ENCODE results near the gene HNRNPA1L2.
"Not testable (repeated sequence)": the region's sequence is repeated elsewhere in the genome, so short reads cannot be mapped to it uniquely, and the experiment has no call there.

Gene HNRNPA1L2

DNA sequence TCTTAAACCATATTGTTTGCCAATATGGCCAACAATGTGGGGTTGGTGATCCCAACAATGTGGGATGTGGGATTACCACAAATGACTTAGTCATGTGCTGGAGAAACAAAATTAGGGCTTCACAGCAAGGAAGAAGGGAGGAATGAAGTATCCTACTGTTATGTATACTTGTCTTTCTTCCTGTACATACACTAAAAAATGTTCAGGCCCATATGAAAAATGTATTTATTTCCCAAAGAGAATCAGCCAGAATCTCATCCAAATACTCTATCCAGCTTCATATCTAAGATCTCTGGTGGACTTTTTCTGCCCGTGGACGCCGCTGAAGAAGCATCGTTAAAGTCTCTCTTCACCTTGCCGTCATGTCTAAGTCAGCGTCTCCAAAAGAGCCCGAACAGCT lies at the start of gene HNRNPA1L2:
Gene HNRNPA1L2, plus strand, starts transcription at position 301 of the 400 bp plus-strand sequence. Its CDS starts 62 bp downstream, at position 363.
- DNase-seq: no peak

DNA sequence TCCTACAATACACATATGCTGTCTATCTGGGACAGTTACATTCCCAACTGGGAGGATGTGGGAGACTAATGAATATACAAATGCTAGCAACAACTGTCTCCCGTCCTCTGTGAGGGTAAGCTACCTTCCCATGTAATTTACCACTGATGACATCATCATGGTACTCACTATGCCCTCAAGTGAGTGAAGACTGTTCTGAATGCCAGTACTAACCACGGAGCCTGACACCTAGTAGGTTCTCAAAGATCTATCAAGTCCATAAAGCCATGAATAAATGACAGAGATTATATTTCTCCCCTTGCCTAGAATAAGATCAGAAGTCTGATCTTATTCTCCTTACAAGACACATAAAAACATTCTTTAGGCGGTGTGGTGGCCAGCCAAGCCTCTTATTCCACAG lies 49.1 kb upstream of the HNRNPA1L2 start:
- not testable (repeated sequence) for DNase-seq

DNA sequence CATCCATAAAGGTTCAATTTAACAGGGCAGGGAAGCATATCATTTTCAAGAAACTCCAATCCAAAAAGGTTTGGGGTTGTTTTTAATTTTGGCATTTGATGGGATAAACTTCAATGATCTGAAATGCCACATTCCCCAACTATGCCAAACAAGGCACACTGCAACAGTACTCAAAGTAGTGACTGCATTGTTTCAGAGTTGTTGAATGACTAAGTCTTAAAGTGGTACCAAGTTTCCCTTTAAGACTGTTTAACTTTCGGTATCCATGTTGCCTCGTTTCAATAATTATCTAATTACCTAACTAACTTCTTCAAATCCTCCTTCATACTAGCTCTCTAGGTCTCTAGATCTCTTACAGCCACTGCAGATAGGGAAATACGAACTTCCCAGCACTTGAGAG lies 48.4 kb upstream of the HNRNPA1L2 start:
- not testable (repeated sequence) for DNase-seq

DNA sequence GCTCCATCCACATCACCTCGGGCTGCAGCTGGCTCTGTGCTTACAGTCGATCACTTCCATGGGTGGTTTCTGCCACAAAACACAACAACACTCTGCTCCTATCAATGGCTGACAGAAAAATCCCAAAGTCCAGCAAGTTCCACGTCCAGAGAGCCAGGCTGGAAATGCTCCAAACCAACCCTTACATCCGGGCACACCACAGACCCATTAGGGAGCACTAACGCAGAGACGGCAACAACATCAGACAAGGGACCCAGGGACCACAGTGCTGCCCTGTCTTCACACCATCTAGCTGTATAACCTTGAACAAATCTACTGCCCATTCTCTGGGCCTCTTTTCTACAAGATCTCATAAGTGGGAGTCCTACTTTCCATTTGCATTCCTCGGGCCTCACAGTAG lies 47.9 kb upstream of the HNRNPA1L2 start:
- DNase-seq: not testable (repeated sequence)

DNA sequence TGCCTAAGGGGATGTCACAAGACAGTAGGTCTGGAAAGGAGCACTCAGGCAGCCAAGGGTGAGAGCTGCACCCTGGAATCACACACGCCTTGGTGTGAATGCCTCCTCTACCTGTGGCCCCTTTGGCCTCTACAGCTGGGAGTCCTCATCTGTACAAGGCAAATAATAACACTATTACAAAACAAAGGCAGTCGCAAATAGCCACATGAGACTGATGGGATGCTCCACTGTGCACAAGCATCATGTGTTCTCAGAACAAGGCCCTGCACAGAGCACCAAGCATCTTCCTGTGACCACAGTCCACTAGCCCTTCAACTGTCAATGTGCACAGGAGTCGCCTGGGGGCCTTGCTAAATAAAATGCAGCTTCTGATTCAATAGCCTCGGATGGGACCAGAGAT lies 44.6 kb upstream of the HNRNPA1L2 start:
- DNase-seq: no peak

DNA sequence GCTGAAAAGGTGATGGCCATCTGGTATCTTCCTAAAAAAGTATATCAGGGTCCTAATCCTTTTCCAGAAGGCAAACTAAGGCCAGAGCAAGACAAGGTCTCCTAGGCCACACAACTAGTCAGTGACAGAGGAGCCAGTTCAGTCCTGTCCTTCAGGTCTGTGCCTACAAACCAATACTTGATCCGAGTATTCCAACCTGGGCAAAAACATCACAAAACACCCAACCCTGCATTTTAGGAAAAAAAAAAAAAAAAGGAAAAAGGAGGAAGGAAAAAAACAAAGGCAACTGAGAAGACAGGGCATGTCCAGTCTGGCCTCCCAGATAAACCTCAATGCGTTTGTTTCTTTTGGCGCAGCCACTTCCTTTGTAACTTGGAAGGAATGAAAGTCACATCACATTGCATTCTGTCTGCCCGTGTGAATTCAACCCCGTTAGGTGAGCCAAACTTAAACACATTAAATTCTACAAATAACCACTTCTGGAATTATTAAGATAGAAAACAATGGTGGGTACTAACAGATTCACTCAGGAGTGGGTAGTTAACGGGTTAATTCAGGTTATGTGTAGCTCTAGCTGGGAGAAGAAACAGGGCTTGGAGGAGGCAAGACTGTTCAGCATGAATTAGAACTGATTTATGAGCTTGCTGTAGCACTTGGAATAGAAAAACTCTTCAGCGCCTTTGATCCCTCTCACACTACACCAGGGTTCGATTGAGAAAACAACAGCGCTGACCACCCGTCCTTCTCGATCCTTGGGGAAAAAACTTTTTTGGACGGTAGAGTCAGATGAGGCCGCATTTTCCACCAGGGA lies 43.0 kb upstream of the HNRNPA1L2 start:
- peak; percentile 59 for DNase-seq

DNA sequence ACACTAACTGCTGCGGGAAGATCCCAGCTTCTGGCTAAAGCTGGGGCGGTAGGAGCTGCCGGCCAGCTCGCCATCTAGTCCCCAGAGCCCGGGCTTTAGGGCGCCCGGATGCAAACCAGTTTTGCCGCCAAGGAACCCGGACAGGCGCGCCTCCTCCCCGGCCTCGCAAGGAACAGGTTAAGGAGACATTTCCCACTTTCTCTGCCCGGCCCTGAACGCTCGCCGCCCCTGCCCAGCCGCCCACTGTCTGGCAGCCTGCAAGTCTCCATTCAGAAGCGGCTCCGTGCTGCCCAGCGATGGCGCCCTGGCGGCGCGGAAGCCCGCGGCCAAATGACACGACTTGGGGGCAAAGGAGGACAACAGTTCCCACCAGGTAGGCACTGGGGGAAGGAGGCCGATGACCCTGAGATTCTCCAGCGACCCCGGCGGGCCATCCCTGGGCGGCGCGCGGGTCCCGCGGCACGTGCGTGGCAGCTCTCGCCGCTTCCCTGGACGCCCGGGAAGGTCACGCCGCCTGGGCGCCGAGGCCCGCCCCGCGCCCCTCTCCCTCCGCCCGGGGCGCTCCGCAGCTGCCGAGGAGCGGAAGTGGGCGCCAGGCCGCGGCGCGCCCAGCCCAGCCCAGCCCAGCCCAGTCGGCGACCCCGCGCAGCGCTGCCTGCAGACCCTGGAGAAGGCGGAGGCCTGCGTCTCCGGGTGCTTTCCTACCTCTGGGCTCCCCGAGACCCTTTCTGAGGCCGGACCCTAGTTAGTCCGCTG lies 42.2 kb upstream of the HNRNPA1L2 start:
- DNase-seq: peak; percentile 59

DNA sequence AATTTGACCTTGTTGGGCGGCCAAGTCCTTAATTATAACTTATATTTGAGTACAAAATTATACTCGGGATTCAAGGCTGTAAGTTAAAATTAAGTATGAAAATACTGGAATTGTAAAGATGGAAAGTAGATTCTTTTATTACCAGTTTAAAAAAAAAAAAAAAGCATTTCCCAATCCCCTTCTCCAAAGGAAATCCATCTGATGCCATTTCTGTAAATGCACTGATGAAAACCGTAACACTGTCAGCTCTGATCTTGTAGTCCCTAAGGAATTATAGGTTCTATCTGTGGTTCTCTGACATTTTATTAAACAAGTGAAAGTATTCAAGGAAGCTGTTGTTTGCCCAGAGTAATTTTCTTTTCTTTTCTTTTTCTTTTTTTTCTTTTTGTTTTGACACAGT lies 41.6 kb upstream of the HNRNPA1L2 start:
- peak; percentile 44 for DNase-seq

DNA sequence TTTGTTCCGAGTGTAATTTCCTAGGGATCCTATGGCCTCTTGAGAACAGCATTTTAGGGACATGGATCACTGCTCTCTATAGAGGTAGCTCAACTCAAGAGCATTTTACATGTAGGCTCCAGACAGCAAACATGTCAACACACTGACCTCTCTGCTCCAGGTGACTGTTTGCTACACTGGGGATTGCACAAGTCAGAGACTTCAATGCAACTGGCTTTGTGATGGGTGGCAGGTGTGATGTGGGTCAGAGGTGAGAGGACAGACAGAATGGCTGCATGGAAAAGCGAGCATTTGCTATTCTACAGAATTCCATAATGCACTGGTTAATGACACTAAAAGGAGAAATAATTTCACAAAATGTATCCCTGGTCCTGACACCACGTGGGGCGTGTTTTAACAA lies 38.9 kb upstream of the HNRNPA1L2 start:
- not testable (repeated sequence) for DNase-seq

DNA sequence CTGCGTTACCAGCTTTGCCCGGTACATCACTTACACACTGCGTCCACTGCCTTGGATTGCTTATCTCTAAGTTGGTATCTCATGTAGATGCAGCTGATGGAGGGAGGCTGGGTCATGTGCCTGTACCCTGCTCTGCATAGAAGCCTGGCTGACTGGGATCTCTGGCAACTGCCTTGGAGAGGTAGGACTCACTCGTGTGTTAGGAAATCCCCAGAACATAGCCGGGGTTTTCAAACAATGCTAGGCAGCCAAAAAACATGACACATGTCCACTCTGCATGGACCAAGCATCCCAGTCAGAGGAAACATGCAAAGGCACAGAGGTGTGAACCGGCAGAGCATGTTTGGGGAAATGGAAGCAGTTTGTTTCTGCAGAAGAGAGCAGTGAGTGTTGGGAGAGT lies 36.1 kb upstream of the HNRNPA1L2 start:
- not testable (repeated sequence) for DNase-seq

DNA sequence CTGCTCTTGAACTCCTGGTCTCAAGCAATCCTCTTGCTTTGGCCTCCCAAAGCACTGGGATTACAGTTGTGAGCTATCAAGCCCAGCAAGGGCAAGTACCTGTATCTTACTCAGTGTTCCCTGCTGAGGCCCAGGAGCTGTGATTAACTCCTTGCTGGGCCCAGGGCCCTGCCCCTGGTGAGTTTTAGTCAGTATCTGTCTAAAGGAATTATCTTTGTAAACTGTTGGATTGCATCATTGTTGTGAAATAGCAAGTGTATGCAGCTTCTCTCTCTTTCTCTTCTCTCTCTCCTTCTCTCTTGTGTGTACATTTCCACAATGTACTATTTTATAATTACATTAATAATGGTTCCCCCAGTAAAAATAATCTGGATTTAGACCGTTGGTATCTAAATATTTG lies 35.4 kb upstream of the HNRNPA1L2 start:
- DNase-seq: not testable (repeated sequence)

DNA sequence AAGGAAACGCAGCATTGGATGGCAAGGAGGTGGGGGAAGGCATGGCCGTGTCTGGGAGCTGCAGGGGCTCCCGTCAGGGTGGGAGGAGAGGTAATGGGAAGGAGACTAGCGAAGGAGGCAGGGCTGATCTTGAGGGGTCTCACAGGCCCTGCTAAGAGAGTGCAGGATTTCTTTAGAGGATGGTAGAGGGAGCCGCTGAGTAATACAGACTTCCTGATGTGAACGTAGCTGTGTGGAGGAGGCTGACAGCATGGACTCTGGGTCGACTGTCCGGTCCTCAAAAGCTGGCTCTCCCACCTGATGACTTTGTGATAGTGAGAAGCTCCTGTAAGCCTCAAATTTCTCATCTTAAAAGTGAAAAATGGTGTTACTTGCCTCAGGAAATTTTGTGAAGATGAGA lies 34.0 kb upstream of the HNRNPA1L2 start:
- DNase-seq: not testable (repeated sequence)

DNA sequence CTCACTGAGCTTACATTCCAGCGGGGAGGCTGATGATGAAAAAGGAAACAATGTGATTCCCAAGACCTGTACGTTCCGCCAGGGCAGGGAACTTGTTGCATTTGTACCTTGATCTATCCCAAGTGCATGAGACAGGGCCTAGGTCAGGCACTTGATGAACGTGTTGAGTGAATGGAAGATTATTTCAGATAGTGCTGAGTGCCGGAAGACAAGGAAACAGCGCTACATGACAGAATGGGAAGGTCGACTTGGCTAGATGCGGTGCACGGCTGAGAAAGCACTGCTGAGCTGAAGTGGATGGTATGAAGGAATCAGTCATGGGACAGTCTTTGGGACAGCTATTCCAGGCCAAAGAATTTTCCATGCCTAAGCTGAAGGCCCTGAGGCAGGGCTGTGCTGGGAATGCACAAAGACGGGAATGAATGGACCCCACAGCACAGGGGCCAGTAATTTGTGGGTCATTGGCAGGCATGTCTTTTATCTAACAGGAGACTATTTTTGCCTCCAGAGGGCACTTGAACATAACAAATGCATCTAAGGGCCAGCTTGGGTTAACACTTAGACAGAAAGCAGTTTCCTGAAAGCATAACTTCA lies 33.1 kb upstream of the HNRNPA1L2 start:
- DNase-seq: peak; percentile 29

DNA sequence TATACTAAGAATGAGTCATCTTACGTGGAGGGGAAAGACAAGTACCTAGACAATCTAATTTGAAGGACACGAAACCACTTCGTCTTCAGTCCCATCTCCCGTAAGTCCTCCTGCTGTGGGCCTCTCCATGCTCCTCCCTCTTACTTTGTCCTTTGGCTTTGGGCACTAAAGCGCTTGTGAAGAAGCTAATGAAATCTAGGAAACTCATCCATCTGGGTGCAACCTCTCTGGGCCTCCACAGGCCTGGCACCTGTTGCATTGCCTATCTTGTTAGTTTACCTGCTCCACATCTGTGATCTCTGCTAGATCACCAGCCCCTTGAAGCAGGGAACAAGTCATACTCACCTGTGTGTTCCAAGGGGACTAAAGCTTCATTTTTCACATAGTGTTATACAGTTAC lies 32.1 kb upstream of the HNRNPA1L2 start:
- not testable (repeated sequence) for DNase-seq

DNA sequence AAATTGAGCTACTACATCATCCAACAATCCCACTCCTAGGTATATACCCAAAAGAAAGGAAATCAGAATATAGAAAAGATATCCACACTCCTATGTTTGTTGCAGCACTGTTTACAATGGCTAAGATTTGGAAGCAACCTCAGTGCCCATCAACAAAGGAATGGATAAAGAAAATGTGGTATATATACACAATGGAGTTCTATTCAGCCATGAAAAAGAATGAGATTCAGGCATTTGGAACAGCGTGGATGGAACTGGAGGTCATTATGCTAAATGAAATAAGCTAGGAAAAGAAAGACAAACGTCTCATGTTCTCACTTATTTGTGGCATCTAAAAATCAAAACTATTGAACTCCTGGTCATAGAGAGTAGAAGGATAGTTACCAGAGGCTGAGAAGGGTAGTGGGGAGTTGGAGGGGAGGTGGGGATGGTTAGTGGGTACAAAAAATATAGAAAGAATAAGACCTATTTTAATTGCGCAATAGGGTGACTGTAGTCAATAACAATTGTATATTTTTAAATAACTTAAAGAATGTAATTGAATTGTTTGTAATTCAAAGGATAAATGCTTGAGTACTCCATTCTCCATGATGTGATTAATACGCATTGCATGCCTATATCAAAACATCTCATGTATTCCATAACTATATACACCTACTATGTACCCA lies 27.0 kb upstream of the HNRNPA1L2 start:
- DNase-seq: no peak

DNA sequence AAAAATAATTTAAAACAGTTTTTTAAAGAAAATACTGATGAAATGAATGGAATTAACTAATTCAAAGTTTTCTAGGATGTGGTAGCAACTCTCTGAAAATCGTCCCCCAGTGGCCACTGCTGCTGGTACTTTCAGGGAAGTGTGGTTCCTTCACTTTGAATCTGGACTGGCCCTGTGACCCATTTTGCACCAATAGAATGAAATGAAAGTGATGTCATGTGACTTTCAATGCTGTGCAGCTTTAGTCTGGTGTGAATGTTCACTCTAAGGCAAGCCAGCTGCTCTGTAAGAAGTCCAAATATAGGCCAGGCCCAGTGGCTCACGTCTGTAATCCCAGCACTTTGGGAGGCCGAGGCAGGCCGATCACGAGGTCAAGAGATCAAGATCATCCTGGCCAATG lies 26.4 kb upstream of the HNRNPA1L2 start:
- no peak for DNase-seq

DNA sequence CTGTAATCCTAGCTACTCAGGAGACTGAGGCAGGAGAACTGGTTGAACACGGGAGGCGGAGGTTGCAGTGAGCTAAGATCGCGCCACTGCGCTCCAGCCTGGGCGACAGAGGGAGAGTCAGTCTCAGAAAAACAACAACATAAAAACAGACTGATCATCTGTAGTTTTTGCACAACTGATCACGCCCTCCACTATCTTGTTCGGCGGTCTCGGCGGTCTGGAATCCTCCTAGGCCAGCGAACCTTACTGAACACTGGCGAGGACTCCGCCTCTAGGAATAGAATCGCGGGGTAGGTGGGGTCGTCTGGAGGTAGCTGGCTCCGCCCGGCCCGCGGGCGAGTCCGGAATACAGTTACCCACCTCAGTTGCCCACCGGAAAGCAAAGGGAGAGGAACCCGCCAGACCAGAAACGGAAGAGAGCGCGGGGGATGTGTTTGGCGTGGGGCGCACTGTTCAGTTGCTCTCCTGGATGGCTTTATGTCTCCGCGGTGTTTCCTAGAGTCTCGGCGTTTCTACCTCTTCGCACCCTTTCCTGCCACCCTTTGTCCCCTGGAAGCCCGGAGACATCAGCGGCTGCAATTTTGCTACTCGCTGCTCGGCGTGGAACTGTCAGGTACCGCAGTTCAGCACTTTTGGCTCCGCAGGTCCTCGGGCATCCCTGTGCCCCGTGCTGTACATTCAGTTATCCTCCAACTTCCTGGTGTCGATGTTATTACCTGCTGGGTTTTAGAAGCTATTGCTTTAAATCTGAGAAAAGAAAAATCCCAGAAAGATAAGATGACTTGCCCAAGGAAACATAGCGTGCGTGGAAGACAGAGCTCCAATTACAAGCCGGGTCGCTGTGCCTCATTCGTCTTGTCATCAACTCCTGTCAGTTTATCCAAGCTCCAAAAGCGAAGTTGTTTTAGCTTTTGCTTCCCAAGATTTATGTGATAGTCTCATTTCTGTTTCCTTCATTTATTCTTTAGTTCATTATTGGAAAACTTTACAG lies 24.9 kb upstream of the HNRNPA1L2 start:
- peak; percentile 97 for DNase-seq

DNA sequence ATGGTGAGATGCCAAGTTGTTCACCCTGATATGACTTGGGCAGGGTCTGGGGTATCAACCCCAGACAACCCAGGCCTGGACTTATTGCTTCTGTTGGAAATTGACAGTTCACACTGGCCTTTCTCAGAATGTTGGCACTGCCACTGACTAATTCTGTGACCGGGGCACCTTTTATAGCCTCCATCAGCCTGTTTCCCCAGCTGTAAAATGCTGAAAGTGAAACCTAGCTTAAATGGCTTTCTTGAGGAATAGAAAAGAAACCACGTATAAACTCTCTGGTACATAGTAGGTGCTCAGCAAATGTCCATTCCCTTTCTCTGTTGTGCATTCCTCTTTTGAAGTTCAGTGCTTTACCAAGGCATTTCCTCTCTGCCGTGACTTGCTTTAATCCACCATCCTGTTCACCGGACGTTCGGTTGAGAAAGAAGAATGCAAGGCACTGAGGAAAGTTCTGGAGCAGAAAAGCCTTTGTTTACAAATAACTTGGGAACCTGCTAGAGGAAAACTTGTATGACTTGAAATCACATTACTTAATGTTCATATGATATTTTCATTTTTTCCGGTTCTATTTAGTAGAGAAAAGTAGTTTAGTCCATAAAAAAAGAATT lies 11.0 kb upstream of the HNRNPA1L2 start:
- not testable (repeated sequence) for DNase-seq

DNA sequence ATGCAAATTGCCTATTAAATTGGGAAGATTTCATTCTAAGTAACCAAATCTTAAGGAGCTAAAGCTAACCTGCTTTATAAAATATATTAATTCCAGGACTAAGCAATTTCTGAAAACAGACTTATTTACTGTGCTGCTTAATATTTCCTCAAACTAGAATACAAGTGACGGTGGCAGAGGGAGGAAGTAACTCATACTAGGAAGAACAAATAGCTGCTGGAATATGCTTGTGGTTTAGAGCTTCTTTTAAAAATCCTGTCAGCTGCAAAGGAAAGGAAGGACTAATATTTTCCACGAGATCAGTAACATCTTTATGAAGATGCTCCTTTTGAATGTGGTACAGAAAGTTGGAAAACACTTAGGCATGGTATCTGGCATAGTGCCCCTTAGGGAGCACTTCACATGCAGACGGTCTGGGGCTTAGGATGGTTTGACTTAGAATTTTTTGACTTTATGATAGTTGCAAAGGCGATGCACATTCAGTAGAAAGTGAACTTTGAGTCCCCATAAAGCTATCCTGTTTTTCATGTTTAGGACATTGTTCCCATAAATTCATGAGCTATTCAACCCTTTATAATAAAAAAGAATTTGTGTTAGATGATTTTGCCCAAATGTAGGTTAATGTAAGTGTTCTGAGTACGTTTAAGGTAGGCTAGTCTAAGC lies 3.4 kb upstream of the HNRNPA1L2 start:
- no peak for DNase-seq

DNA sequence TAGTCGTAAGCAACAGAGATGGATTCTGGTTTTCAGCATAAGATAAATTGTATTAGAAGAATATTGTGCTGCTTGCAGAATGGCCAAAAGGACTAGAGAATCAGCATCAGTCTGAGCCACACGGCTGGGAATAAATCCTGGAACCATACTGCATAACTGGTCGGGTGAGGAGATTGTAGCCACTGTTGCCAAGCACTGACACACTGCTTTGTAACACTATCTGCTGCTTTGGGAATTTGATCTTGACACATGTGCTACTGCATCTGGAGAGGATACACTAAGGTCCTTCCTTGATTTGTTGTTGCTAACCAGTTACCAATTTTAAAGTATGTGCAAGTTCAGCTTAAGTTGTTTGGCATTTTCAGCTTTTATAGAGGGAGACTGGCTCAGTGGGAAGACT lies 1.9 kb downstream of the HNRNPA1L2 start:
- DNase-seq: peak; percentile 89

DNA sequence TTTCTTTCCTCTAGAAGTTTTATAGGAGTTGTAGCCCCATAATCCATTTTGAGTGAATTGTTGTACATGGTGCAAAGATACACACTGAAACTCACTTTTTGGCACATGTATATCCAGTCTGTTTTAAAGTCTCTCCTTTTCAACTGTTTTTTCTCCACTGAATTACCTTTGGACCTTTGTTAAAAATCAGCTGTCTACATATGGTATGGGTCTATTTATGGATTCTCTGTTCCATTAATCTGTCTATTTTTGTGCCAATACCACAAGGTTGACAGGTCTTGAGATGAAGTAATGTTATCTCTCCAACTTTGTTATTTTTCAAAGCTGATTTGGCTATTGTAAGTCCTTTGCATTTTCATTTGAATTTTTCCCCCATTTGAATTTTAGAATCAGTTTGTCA lies 4.7 kb downstream of the HNRNPA1L2 start:
- DNase-seq: no peak

Data from NCI-H2171 treated with DMSO at 0.1 percent for 48 hours (cell line).